ENCODE data around the gene TMEM114. TPM values are rescaled to one million over a fixed set of nuclear protein-coding genes. Genes with fewer than 3 reads are reported as not detected.

Gene TMEM114
- total RNA-seq, 1 experiment from 2014 or later, result not detected

- TF ChIP-seq POLR2AphosphoS5 (IDR thresholded peaks at IDR 0.05; ENCODE audit: low read depth, low read length), result no peak
- no peak for TF ChIP-seq CEBPB (IDR thresholded peaks at IDR 0.05; ENCODE audit: low read depth)
- TF ChIP-seq POLR2A (IDR thresholded peaks at IDR 0.05; ENCODE audit: borderline replicate concordance, extremely low read depth, insufficient read depth, insufficient read length), result no peak
- TF ChIP-seq EZH2phosphoT487 (IDR thresholded peaks at IDR 0.05; ENCODE audit: borderline replicate concordance), result no peak
- no peak for TF ChIP-seq FOSL1 (IDR thresholded peaks at IDR 0.05; ENCODE audit: low read depth)
- TF ChIP-seq ZNF274 (IDR thresholded peaks at IDR 0.05; ENCODE audit: low read depth, low read length), result no peak
- TF ChIP-seq ELF1 (IDR thresholded peaks at IDR 0.05; ENCODE audit: borderline replicate concordance, low read depth), result no peak
- no peak for TF ChIP-seq EGR1 (IDR thresholded peaks at IDR 0.05; ENCODE audit: low read depth)
These were observed 30.2 kb upstream of the TMEM114 start (continued) for GRCh38 chr16:8620535-8620934.

GRCh38 chr16:8619671-8620370, 29.5 kb upstream of the TMEM114 start:
- Histone ChIP-seq H3K36me3 (ENCODE audit: control insufficient read depth in 1 of 2, insufficient read depth in 2 of 2, low read length in 2 of 2) (peaks cover 0 to 4% of the 10 kb centered on the region in 2 experiments; a peak in 1 of 4 replicates), H3K27me3 (ENCODE audit: insufficient read depth, low read length) (no peaks in the 10 kb centered on the region), H3K4me3 (replicated peaks in 1 of 2; ENCODE audit: low read depth in 1 of 2, low read length in 2 of 2) (no peak overlapping the region), H3K4me1 (ENCODE audit: control insufficient read depth in 1 of 2, insufficient read depth in 2 of 2, low read length in 2 of 2) (peaks cover 7 to 17% of the 10 kb centered on the region in 2 experiments; a peak in 3 of 4 replicates), H3K4me2 (ENCODE audit: low read length) (no peak overlapping the region), H3K9ac (ENCODE audit: low read length) (no peak overlapping the region), H3K9me3 (ENCODE audit: control insufficient read depth in 1 of 2, insufficient read depth in 1 of 2, low read depth in 1 of 2, low read length in 2 of 2) (no peaks in the 10 kb centered on the region), H2AFZ (ENCODE audit: low read depth, low read length, poor library complexity, severe bottlenecking) (no peak overlapping the region), H3K9me2 (ENCODE audit: insufficient read depth) (no peaks in the 10 kb centered on the region), H3K79me2 (ENCODE audit: insufficient read depth, low read length) (peaks cover 32% of the 10 kb centered on the region), H4K20me1 (ENCODE audit: insufficient read depth) (no peaks in the 10 kb centered on the region), H3K27ac (ENCODE audit: low read depth, low read length) (no peak overlapping the region)
- intact Hi-C loops (cut with micrococcal nuclease), result no loop called here
- ChIA-PET CTCF (no interaction called here), RAD21 (ENCODE audit: low non-redundant PET in 1 of 2, low total read pairs in 2 of 2, uncharacterized antibody in 2 of 2, unreplicated experiment in 2 of 2) (no interaction called here), POLR2A (no interaction called here)
- no TSS peak for BruUV-seq (replicated peaks)
- no peak for ATAC-seq
- DNase-seq (ENCODE audit: low read depth, low spot score), result no peak
- no peak for TF ChIP-seq FOSL1 (IDR thresholded peaks at IDR 0.05; ENCODE audit: low read depth)
- no peak for TF ChIP-seq CTCF (IDR thresholded peaks at IDR 0.05 in 2 of 3, conservative IDR thresholded peaks at IDR 0.05 in 1 of 3; ENCODE audit: borderline replicate concordance in 1 of 3, insufficient read depth in 1 of 3, low read depth in 2 of 3, low read length in 2 of 3)
- no peak for TF ChIP-seq ZBTB33 (IDR thresholded peaks at IDR 0.05; ENCODE audit: extremely low read depth, insufficient replicate concordance, low read length)
- no peak for TF ChIP-seq EZH2phosphoT487 (IDR thresholded peaks at IDR 0.05; ENCODE audit: borderline replicate concordance)
- no peak for TF ChIP-seq CBX3 (IDR thresholded peaks at IDR 0.05; ENCODE audit: low read depth)
- no peak for TF ChIP-seq RAD21 (IDR thresholded peaks at IDR 0.05; ENCODE audit: low read depth)
- TF ChIP-seq SIN3A (IDR thresholded peaks at IDR 0.05; ENCODE audit: low read depth), result no peak
- TF ChIP-seq SP1 (IDR thresholded peaks at IDR 0.05; ENCODE audit: low read depth), result no peak
- TF ChIP-seq EZH2 (IDR thresholded peaks at IDR 0.05), result no peak
- TF ChIP-seq JUND (IDR thresholded peaks at IDR 0.05), result no peak
- no peak for TF ChIP-seq ZNF274 (IDR thresholded peaks at IDR 0.05; ENCODE audit: low read depth, low read length)
- no peak for TF ChIP-seq REST (IDR thresholded peaks at IDR 0.05; ENCODE audit: low read depth)
- no peak for TF ChIP-seq MAX (IDR thresholded peaks at IDR 0.05)
- TF ChIP-seq EGR1 (IDR thresholded peaks at IDR 0.05; ENCODE audit: low read depth), result no peak

Data from HCT116 (cell line).